Measurements from ENCODE around the gene TMEM187.
"Not testable (repeated sequence)": the region's sequence is repeated elsewhere in the genome, so short reads cannot be mapped to it uniquely, and the experiment has no call there.

The TMEM187 gene

DNA sequence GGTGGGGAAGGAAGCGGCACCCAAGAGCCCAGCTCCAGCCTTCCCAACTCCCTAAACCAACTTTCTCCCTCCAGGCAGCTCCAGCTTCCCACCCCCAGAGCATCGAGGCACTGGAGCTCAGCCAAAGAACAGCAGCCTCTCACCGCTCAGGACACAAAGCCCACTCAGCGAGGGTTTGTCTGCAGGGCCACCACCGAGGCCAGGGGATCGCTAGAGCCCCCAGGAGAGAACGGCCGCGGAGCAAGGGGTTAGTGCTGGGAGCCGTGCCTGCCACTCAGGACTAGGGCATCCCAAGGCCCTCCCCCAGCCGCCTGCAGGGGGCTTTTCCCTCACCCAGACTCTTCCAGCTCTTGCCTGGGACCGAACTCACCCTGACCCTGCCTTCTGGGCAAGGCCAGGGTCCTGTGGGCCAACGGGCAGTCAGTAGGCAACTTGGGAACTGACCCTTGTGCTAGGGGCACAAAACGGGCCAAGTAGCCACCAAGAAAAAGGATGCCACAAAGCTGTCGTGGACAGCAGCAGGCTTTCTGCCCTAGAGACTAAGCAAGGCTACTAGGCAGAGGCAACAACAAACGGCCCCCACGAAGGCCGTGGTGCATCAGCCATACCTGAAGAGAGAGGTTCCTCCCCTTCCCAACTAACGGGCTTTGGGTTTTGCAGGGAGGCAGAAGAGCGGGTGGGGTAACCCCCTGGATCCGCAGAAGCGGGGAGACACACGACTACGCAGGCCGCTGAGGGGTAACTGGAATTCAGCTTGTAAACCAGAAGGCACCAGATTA is 3.2 kb upstream of the TMEM187 start:
- FAIRE-seq: no peak
- no peak for DNase-seq (ENCODE audit: insufficient read length, low spot score)

- no peak for FAIRE-seq
These were observed 2.6 kb upstream of the TMEM187 start for GRCh38 chrX:153969904-153970356.

DNA sequence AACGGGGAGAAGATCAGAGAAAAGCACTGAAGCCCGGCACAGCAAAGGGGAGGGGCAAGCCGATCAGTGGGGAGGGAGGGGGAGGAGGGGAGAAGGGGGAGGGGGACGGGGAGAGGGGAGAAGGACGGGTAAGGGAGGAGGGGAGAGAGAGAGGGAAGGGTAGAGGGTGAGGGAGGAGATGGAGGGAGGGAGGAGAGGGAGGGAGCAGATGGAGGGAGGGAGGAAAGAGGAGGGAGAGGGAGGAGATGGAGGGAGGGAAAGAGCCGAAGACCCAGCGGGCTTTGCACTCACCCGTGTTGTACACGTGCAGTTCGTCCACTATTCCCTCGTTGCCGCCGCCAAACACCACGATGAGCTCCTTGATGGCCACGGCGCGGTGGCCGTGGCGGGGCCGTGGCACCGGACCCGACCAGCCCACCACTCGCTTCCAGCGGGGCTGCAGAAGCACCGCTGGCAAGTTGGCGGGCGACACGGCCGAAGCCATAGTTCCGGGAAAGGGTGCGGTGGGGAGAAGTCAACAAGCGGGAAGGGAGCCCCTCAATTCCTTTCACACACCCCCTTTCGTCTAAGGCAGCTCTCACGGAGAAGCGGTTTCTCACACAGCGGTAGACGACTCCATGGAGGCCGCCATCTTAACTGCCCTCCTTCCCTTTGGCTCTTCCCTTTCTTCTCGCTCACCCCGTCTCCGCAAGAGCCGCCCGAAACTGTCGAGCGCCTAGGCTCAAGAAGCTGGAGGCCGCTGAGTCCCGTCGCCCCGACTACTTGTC is 2.0 kb upstream of the TMEM187 start:
- no peak for FAIRE-seq
- DNase-seq (ENCODE audit: insufficient read length, low spot score): peak; percentile 10

More at GRCh38 chrX:153969904-153970356, 2.6 kb upstream of the TMEM187 start:
- no peak for DNase-seq (ENCODE audit: insufficient read length, low spot score)

DNA sequence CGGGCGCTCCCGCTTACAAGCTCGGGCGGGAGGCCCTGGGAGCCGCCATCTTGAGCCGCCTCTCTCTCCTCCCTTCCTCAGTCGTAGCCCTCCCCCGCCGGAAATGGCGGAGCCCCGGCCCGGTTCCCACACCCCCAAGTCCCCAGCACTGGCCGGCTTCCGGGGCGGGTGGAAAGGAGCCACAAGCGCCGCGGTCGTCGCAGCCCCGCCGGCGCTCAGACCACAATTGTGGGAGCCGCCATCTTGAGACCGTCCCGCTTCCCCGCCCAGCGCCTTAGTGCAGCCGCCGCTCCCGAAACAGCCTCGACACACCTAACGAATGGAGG is 1.5 kb upstream of the TMEM187 start:
- DNase-seq (ENCODE audit: insufficient read length, low spot score) (peak; percentile 64), FAIRE-seq (no peak)

GRCh38 chrX:153971450-153972367 is 845 bp upstream of the TMEM187 start, which contains the start of gene HCFC1:
Gene HCFC1, minus strand, starts transcription at chrX:153971818. Its CDS starts 978 bp downstream, at chrX:153970840.
- DNase-seq (ENCODE audit: insufficient read length, low spot score) (peak; percentile 59), FAIRE-seq (no peak)

- FAIRE-seq (no peak), DNase-seq (ENCODE audit: insufficient read length, low spot score) (no peak)
These were observed 811 bp downstream of the TMEM187 start for GRCh38 chrX:153973127-153974002.

GRCh38 chrX:153974003-153974725 is 1.6 kb downstream of the TMEM187 start:
- DNase-seq (ENCODE audit: insufficient read length, low spot score) (no peak), FAIRE-seq (no peak)

GRCh38 chrX:153974726-153975286 is 2.3 kb downstream of the TMEM187 start:
- no peak for DNase-seq (ENCODE audit: insufficient read length, low spot score)
- FAIRE-seq: no peak

GRCh38 chrX:153980394-153980793 is 7.8 kb downstream of the TMEM187 start:
- DNase-seq (ENCODE audit: insufficient read length, low spot score); FAIRE-seq: not testable (repeated sequence)

DNA sequence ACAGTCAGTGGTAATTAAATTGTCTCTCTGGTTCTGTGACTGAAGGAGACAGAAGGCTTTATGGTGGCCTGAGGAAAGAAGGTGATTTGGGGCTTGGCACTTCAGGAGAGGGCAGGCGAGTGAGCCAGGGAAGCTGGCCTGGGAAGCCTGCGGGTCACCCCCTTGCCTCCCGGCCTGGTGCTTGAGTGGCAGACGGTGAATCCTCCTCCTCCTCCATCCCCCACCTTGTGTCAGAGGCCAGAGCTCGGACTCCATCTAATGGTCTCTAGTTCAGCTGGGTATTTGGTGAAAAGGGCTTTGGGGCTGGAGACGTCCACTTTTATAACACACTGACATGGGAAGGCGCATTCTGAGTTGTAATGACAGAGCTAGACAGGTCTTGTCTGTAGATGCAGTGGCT is 8.7 kb downstream of the TMEM187 start:
- no peak for FAIRE-seq
- no peak for DNase-seq (ENCODE audit: insufficient read length, low spot score)

- DNase-seq (ENCODE audit: insufficient read length, low spot score) (no peak), FAIRE-seq (no peak)
These were observed 9.4 kb downstream of the TMEM187 start for GRCh38 chrX:153981771-153982533.

GRCh38 chrX:153983321-153983801 is 10.8 kb downstream of the TMEM187 start:
- DNase-seq (ENCODE audit: insufficient read length, low spot score): no peak
- no peak for FAIRE-seq

- no peak for DNase-seq (ENCODE audit: insufficient read length, low spot score)
These were observed 12.0 kb downstream of the TMEM187 start for GRCh38 chrX:153984351-153985178.

DNA sequence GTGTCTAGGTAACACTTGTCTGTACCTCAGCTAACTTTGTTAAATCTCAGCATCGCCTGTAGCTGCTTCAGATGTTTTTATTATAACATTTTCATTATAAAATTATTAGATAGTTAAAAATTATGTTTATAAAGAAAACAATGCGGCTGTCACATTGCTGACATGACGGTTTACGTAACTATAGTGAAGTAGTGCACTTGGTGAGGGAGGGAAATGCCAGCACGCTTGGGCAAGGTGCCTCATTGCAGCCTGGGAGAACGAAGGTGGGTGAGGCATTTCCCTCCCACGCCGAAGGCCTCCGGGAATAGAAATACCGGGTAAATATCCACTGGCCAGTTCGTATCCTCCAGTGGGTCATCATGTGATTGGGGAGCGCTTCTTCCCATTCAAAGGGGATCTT is 15.9 kb downstream of the TMEM187 start:
- DNase-seq (ENCODE audit: insufficient read length, low spot score) (no peak), FAIRE-seq (no peak)

More at GRCh38 chrX:153984351-153985178, 12.0 kb downstream of the TMEM187 start:
- FAIRE-seq: no peak

GRCh38 chrX:153989973-153990655 is 17.6 kb downstream of the TMEM187 start:
- FAIRE-seq: no peak
- no peak for DNase-seq (ENCODE audit: insufficient read length, low spot score)

DNA sequence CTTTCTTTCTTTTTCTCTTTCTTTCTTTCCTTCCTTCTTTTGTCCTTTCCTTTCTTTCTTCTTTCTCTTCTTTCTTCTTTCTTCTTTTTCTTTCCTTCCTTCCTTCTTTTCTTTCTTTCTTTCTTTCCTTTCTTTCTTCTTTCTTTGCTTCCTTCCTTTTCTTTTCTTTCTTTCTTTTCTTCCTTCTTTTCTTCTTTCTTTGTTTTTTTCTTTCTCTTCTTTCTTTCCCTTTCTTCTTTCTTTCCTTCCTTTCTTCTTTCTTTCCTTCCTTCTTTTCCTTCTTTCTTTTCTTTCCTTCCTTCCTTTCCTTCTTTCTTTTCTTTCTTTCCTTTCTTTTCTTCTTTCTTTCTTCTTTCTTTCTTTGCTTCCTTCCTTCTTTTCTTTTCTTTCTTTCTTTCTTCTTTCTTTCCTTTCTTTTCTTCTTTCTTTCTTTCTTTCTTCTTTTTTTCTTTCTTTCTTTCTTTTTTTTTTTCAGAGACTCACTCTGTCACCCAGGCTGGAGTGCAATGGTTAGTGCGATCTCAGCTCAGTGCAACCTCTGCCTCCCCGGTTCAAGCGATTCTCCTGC is 18.5 kb downstream of the TMEM187 start:
- FAIRE-seq (no peak), DNase-seq (ENCODE audit: insufficient read length, low spot score) (no peak)

All from HTR-8/SVneo (cell line).